SK-N-SH (cell line): ENCODE results near the gene XPR1.

Experiments
- CTCF ChIP-seq: fragments of 200-600 bp; sonication (generic); IDR thresholded peaks from 2 replicates; pipeline ENCODE4 v1.6.1; 2017; ENCODE audit warnings: antibody characterized with exemption, mild to moderate bottlenecking, moderate library complexity
- MAX ChIP-seq: IDR thresholded peaks from 2 replicates; pipeline ENCODE4 v1.4.0; 2012; ENCODE audit warnings: low read depth
- POLR2AphosphoS5 ChIP-seq: IDR thresholded peaks from 2 replicates; pipeline ENCODE4 v1.6.1; 2012; ENCODE audit warnings: low read depth, low read length

GRCh38 chr1:180628646-180629045, 3.2 kb upstream of the XPR1 start:
- no peak for TF ChIP-seq CTCF
- TF ChIP-seq POLR2AphosphoS5, result no peak
- no peak for TF ChIP-seq MAX
